GM20000 (cell line): Measurements from ENCODE around the gene DPP6.

ENCODE experiments used
- DNase-seq: peaks from one replicate; pipeline ENCODE4 v3.0.0; 2012; ENCODE audit warnings: low spot score
- TF ChIP-seq, protein P1 (sequence below): IDR thresholded peaks from 2 replicates; pipeline ENCODE4 v1.5.1; 2012; ENCODE audit warnings: mild to moderate bottlenecking, control low read depth; ENCODE audit errors: extremely low read depth, missing control alignments

DPP6 gene

DNA sequence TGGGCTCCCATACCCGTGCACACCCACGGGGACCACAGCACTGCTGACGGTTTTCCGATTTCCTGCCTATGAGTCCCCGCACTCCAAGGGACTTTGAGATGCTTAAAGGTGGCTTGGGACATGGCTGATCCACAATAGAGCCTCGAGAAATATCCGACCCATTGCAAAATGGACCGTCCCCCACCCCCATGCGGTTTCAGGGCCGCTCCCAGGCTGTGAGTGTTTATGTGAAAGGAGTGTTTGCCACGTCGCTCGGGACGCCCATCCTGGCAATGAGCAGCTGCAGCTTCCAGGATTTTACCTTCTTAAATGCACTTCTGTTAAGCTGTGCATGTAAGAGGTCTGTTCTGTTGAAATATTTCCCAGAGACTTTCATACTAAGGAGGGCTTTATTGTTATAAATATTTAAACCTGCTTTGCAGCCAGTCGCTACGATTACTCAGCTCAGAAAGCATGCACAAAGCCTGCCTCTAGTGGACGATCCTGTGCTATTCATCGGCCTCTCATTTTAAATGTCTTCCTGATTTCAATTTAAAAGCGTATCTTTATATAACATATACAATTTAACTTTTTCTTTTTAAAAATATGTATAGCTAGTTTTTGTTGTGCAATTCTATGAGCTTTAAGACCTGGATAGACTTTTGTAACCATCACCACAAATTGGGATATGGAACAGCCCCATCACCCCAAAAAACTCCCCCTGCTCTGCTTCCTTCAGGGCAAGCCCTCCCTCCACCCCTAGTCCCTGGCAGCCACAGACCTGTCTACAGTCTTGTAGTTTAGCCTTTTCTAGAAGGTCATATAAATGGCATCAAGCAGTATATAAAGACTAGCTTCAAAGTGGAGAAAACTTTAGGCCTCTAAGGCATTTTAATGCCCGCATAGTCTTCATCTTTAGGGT, 532.4 kb downstream of the DPP6 start:
- DNase-seq = no peak
- TF ChIP-seq, protein P1, sequence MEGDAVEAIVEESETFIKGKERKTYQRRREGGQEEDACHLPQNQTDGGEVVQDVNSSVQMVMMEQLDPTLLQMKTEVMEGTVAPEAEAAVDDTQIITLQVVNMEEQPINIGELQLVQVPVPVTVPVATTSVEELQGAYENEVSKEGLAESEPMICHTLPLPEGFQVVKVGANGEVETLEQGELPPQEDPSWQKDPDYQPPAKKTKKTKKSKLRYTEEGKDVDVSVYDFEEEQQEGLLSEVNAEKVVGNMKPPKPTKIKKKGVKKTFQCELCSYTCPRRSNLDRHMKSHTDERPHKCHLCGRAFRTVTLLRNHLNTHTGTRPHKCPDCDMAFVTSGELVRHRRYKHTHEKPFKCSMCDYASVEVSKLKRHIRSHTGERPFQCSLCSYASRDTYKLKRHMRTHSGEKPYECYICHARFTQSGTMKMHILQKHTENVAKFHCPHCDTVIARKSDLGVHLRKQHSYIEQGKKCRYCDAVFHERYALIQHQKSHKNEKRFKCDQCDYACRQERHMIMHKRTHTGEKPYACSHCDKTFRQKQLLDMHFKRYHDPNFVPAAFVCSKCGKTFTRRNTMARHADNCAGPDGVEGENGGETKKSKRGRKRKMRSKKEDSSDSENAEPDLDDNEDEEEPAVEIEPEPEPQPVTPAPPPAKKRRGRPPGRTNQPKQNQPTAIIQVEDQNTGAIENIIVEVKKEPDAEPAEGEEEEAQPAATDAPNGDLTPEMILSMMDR = no peak

DNA sequence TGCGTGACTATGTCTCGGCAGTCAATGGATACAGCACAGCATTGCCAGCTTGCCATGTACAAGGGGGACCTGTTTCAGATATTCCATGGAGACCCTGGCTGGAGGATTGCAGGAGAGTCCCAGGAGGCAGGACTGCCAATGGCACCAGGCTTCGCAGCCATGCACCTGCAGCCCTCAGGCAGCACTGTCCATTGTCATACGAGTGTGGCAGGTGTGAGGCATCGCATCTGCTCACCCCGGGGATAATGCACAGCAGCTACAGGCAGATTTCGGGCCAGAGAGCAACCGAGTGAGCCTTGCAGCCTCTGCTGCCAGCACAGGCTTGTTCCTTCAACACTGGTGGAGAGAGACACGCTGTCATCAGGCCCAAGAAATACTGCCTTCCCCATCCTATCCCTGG, 535.6 kb downstream of the DPP6 start:
- TF ChIP-seq, protein P1 = no peak
- DNase-seq = no peak

DNA sequence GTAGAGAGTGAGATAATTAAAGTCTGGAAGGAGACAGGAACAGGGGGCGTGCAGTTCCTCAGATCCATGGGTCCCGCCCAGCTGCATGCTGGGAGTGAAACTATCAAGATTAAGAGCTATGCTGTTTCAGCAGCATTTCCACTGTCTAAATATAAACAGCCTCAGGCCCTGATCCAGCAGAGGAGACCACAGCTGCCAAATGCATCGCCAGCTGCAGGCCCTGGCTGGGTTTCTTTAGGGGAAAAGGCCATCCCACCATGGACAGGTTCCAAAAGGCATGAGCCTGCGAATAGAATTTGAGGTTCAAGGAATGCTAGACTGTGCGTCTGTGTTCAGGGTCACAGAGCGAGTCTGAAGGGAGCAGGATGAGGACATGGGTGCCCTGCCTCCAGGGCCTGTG, 539.3 kb downstream of the DPP6 start:
- TF ChIP-seq, protein P1 = no peak
- no peak for DNase-seq

DNA sequence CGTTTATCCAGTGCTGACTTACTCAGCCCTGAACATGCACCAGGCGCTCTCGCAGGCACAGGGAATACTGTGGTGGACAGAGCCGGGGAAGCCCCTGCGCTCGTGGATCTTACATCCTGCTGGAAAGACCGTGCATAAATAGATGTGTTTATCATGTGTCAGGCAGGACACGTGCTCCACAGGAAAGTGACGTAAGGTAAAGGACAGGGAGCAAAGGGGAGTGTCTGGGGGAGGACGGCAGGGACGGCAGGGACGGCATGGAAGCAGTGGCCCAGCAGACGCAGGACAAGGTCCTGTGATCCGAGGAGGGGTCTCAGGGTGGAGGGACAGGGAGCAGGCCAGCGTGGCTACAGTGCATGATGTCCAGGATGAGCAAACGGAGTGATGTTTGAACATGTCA, 540.2 kb downstream of the DPP6 start:
- no peak for DNase-seq
- TF ChIP-seq, protein P1 = no peak

DNA sequence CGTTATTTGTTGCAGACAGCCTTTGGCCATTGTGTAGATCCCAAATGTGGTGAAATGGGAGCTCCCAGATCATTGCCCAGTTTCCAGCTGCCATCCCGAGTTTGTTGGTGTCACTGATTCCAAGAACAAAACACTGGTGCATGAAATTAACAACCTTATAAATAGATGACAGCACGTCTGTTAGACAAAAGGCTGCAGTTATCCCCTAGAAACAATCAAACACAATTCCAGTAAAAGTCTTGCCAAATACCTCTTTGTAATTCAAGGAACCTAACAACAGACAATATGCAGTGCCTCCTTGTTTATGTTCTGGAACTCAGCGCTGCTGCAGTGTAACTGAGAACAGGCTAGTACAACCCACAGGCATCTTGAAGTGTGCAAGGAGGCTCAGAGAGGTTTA, 546.2 kb downstream of the DPP6 start:
- DNase-seq = no peak

DNA sequence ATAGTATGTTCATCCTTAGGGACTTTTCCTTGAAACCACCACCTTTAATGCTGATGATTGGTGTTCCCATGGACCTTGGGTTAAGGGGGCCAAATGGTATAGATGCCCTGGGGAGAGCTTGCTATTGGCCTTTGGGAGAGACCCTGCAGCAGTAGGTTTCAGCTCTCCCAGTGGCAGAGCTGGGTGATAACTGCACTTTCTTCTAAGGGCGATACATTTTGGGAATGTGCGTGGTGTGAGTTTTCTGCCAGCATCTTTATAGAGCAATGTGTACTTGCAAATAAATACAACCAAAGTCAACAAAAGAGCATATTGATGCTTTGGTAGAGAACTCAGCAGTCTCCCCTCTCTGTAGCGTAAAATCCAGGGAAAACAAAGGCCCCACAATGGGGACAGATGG, 546.7 kb downstream of the DPP6 start:
- DNase-seq = no peak
- TF ChIP-seq, protein P1 = no peak

More for the DNA sequence above, 546.2 kb downstream of the DPP6 start:
- TF ChIP-seq, protein P1 = no peak

DNA sequence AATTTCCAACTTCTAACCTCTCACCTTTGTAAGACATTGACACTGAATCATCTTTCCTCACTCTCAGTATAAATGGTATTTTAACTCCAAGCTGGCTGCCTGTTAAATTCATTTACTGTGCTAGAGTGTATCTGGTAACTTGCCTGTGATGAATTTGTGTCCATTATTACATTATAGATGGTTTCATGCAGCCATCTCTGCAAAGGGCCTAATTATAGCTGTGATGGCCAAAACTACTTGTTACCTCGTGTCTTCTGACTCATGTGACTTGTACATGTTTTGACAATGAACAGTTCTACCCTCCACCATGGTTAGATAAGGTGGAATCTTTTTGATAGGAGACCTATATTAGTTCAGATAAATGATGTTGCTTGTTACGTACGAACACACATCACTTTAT, 558.7 kb downstream of the DPP6 start:
- no peak for DNase-seq
- TF ChIP-seq, protein P1 = no peak
